HG03108 (cell line): ENCODE data around the gene HSBP1.

ENCODE experiments used
- ATAC-seq: cut with Tn5 transposase; IDR thresholded peaks from one replicate; pipeline ENCODE4 v1.9.1; 2021; ENCODE audit warnings: moderate library complexity; ENCODE audit not compliant: unreplicated experiment

Gene HSBP1

DNA sequence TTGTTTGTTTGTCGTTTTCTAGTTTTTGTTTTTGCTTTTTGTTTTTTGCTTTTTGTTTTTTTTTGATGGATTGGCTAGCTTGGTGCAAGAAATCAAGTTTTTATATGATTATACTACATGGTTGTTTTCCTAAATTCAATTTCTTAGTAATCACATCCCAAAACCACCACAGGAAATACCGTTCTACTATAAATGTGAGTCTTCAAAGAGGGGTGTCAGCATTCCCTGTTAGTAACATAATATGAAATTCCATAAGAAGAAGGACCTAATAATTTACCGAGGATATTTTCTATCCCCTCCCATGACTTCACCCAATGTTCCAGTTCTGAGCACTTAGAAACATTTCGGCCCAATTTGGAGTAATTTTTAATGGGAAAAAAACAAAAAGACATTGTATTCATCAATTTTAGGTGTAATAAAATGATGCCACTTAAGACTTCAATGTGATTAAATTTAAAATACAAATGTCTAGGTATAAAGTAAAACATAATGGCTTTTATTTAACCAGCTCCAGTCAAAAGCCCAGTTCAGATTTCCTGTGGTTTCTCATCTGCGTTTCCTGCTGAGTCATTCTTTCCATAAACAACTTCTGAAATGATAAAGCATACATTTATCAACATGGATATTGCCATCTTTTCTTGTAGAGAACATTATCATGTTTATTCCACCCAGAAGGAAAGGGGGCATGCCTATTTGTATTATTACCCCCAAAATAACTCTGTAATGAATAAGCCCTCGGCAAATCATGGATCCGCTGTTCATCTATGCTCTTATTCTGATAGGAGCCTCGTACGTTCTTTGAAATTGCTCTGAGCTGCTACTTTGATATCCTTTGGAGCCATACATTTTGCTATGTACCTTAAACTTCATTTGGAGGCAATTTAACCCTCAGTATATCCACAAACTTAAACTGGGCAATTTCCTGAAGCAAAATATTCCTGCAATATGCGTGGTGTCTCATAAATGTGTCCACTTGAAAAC lies 28.1 kb downstream of the HSBP1 start:
- ATAC-seq = no peak

DNA sequence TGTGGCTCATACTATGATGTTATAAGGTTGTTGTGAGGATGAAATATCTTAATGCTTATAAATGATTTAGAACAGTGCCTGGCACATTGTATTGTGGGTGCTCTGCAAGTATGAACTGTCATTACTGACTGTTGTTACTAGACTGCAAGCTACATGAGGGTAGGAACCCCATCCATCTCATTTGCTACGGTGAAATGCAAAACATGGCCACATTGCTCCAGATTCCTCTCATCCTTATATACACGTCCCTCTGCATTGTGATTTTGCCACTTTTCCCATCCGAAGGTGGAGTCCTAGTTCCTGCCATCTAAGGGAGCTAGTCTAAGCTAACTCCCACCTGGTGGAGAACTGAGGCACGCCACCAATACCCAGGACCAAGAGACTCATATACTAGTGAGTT lies 29.8 kb downstream of the HSBP1 start:
- ATAC-seq = no peak

DNA sequence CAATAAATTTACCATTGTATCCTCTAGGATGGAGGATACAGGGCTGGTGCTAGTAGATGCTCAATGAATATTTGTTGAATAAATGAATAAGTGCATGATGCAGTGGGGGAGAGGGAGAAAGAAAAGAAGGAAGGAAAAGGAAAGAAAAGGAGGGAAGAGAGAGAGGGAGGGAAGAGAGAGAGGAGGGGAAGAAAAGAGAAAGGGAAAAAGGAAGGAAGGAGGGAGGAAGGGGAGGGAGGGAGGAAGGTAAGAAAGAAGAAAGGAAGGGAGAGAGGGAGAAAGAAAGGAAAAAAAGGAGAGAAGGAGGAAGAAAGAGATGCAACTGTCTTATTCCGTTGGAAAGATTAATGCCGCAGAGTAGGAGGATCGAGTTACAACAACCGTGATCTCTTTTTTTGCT lies 30.4 kb downstream of the HSBP1 start:
- no peak for ATAC-seq

DNA sequence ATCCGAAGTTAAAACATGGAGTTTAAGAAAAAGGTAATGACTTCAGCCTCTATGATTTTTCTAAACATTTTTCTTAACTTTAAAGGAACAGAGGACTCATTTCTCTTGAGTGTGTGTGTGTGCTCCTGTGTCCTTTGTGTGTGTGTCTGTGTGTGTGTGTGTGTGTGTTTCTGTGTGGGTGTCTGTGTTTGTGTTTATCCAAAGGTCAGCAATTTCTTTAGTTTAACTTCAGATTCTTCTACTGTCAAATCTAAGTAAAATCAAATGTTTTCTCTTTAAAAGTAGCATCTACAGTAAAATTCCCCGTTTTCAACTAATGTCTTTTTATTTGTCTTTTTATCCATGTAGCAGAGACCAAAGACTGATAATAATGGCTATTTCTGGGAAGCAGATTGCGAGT lies 31.8 kb downstream of the HSBP1 start:
- ATAC-seq = no peak

DNA sequence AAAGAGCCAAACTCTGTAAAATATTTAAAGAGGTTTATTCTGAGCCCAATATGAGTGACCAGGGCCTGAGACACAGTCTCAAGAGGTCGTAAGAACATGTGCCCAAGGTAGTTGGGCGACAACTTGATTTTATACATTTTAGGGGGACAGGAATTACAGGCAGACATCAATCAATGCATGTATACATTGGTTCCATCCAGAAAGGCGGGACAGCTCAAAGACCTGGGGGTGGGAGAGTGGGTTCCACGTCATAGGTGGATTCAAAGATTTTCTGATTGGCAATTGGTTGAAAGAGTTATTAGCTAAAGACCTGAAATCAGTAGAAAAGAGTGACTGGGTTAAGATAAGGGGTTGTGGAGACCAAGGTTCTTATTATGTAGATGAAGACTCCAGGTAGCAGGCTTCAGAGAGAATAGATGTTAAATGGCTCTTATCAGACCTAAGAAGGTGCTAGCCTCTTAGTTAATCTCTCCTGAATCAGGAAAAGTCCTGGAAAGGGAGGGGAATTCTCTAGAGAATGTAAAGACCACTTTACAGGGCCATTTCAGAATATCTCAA lies 32.4 kb downstream of the HSBP1 start:
- no peak for ATAC-seq

DNA sequence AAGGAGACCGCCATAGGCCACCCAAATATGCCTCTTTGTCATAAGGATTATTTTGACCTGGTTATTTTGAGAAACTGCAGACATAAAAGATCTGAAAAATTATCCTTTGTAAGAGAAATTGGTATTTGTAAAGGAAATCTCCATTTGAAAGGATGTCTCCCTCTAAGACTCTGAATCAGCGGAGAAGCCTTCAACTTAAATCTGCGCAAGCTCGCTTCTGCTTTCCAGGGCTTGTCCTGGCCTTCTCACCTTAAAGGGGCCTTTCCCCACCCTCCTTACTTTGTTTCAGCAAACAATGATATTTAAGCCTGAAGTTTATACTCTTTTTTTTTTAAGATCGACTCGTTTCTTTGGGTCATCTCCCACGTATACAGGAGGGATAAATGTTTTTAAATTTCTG lies 34.5 kb downstream of the HSBP1 start:
- no peak for ATAC-seq

DNA sequence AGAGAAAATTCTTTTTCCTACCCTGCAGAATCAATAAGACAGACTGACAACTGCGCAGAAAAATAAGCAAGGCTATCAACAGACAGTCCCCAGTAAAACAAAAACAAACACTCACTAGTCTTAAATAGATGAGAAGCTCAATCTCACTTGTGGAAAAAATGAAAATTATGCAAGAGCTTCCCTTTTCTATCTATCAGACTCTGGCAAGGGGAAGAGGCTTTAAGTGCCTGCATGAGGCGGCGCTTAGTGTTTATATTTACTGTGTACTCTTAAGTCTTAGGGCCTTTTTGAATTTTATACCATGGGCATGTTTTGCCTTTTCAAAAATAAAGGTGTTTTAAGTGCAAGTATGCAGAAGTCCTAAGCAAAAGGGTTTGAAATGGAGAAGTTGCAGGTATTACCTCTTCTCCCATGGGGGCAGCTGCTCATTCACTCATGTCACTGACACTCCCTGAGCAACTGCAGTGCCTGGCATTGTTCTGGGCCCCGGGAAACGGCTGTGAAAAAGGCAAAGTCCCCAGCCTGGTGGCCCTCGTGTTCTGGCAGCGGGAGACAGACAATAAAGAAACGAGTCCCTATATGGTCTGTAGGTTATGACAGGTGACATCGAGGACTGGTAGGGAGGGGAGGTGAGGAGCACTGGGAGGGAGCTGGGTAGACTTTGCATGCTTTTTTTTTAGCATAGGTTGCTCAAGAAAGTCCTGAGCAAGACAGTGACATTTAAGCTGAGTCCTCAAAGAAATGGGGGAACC lies 35.2 kb downstream of the HSBP1 start:
- no peak for ATAC-seq

DNA sequence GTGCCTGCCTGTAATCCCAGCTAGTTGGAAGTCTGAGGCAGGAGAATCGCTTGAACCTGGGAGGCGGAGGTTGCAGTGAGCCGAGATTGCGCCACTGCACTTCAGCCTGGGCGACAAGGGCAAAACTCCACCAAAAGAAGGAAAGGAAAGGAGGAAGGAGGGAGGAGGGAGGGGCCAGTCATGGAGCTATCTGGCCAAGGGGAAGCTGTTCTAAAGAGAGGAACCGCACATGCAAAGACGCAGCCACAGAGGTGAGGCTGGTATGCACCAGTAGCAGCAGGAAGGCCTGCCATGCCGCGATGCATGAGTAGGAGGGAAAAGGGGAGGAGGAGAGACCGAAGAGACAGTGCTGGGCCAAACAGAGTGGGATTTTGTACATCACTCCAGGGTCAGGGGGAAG lies 35.9 kb downstream of the HSBP1 start:
- no peak for ATAC-seq

DNA sequence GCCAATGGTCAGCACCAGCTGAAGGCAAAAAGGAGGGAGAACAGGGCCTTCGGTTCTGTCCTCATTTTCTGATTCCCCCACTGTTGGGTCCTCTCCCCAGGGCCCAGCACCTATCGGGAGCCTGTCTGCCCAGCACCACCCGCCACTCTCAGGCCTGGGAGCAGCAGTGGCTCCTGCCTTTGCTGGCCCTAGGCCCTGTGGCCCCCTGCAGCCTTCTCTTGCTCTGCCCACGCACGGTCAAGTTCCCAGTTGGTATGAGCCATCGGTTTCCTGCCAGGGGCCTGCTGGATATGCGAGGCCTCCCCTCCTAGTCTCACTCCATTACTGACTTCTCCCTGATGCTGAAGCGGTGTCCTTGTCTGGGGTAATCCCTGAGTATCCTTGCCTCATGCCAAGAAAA lies 37.5 kb downstream of the HSBP1 start:
- no peak for ATAC-seq

DNA sequence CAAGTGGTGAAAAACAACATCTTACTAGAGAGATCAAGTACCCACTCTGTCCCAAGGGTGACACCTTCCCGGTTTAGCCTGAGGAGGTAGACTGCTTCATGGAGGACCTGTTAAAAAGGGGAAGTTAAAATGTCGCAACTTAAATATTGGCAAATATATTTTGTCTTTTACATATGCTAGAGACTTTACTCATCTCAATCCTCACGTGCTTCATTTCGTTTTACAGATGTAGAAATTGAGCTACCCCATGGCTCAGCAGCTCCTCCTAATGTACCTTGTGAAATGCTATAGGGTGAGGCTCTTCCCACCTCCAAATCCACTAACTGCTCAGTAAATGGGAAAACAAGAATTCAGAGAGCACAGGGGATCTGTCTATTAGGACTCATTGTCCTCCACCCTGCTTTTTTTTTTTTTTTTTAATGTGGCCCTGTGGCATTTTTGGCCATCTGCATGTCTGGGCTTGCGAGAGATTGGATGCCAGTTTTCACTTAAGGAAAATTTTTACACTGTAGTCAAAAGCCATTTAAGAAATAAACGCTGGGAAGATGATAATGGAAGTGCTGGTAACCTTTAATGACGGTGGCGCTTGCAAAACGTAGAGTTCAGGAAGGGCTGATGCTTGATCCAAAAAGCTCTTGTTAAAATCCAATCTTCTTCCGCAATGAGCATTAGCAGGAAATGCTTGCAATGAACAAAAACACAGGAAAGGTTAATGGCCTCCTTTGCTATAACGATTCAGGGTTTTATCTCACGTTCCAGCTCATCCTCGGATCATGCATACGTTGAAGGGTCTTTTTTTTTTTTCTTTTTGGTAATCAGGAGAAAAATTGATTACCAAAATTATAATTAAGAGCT lies 39.8 kb downstream of the HSBP1 start:
- ATAC-seq = no peak

DNA sequence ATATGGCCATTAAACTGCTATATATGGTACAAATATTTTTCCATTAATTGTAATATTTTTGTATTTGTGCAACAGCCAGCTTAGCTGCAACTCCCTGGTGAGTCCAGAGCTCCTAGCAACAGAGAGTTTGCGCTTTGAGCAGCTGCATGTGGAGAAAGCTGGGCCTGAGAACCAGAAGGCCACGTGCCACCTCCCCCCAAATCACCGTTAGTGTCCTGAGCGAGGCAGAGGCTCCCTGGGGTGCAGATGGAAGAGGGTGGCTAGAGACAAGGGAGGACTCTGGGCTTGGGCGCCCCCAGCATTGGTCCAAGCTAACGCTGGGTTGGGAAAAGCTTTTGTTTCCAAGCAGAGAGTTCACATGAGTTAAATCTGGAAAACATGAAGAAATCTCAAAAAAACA lies 41.6 kb downstream of the HSBP1 start:
- no peak for ATAC-seq

DNA sequence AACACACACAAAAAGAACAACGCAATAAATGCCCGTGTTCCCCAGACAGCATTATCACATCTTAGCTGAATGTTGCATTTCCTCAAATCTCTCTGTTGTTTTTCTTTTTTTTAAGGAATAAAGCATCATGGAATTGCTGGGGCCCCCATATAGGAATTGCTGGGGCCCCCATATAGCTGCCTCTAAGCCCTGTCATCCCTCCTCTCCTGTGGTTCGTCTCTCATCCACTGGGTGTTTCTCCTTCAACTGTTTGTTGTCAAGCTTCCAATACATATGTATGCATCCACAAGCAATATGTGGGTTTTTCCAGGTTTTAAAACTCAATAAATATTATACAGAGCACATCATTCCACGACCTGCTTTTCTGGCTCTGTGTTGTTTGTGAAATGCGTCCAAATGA lies 43.2 kb downstream of the HSBP1 start:
- ATAC-seq = no peak

DNA sequence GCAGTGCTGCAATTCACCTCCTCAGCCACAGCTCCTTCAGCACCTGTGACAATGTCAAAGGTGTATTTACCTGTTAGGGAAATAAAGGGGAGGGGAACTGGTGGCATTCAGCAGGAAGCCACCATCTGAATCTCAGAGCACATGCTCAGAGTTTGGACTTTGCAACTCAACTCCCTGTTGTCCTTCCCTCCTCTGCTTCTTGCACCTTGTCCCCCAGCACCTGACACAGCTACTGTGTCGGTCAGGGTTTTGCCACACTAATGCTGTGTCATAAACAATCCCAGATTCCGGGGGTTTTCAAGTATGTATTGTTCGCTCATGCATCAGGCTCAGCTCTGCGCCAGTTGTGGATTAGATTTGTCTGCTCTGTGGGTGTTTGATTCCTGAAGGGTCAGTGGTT lies 43.7 kb downstream of the HSBP1 start:
- no peak for ATAC-seq

DNA sequence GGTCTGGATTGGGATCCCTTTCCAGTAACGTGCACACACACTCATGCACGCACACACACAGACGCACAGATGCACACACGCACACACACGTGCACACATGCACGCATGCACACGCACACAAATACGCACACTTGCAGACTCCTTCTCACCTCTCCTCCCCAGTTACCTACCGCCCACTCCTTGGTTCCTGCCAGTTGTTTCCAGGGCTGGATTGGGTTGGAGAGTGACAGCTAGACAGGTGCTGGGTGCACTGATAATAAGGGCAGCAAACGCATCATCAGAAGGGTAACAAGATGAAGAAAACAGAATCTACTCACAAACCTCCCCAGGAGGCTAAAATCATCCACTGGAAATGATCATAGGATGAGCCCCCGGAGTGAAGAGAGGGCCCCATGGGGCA lies 45.0 kb downstream of the HSBP1 start:
- ATAC-seq = no peak

DNA sequence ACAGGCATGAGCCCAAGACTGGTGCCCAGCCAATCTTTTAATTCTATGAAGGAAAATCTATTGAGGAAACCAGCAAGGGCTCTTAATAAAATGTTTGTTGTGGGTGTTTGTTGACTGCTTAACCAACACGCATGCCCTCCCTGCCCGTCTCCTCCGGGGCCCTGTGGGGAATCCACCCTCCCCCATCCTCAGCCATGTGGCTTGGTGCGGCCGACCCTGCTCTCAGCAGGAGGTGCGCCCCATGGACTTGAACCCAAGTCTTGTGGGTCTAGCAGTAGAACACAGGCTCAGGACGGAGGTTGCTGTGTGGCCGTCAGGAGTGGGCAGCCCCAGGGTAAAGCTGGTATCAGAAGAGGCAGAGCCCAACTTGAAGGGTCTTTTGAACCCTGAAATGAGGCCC lies 46.1 kb downstream of the HSBP1 start:
- ATAC-seq = no peak

DNA sequence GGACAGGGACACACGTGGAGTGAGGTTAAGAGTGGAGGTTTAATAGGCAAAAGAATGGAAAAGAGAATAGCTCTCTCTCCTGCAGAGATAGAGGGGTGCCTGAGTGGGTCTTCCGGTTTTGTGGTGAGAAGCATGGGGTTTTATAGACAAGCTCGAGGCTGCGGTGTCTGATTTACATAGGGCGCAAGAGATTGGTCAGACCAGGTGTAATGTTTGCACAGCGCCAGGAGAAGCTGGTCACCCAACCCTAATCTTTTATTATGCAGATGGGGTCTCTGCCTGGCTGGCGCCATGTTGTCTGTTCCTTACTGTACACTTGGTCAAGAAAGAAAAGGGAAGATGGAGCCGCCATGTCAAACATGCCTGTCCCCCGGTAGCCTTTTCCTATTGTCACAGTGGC lies 46.6 kb downstream of the HSBP1 start:
- no peak for ATAC-seq

DNA sequence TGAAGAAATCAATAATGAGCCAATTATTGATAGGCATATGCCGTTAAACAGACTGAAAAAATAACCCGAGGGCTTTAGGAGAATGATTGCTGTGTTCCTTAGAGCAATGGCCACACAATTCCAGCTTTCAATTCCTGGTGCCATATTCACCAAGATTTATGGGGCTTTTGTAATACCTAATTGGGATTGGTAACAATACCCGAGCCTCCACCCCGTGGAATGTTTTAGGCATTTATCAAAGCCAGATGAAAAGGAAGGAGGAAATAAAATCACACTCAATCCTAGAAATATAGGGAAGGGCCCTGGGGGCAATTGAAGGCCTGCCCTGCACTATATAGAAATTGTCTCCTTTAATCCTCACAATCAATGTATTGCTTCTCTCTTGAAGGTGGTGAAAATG lies 49.0 kb downstream of the HSBP1 start:
- no peak for ATAC-seq

DNA sequence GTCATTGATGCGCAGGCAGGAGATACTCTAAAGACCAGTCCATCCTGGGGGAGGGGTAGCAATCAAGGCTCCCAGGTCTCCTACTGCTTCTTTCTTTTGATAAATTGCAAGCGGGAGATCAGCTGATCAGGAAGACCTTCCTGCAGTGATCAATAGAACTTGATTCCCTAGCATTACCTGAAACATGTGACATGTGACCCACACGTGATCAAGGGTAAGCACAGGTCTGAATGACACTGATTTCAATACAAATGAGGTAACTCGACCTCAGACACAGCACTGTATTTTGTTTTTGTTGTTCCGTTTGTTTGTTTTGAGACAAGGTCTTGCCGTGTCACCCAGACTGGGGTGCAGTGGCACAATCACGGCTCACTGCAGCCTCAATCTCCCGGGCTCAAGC lies 51.5 kb downstream of the HSBP1 start:
- ATAC-seq = no peak

DNA sequence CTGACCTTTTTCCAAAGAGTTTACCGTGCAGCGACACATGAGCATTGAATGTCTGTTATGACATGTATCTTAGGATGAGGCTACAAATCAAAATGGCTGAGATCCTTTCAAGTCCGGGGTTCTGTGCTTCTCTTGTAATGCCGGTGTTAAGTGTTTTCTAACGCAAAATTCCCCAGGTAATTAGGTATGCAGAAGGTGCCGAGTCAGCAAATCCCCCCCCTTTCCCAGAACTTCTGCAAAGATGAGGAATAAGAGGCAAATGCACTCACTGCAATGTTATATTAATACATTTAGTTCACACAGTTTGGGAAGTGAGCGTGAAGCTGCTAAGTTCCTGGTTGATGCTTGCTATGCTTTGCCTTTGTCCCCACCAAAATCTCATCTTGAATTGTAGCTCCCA lies 54.9 kb downstream of the HSBP1 start:
- no peak for ATAC-seq

DNA sequence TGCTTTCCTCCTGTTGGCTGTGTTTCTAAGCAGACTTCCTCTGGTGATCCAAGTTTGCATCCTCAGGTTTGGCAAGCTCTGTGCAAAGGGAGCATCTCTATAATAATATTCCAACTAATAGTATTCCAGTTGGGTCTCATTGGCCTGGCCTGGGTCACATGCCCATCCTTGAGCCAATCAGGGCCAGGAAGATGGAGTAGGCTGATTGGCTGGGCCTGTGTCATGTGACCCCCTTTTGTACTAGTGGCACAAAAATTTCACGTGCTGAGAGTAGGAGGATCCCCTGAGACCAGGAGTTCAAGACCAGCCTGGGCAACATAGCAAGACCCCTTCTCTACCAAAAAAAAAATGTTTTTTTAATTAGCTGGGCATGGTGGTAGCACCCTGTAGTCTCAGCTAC lies 55.9 kb downstream of the HSBP1 start:
- ATAC-seq = no peak
